HG03521 (cell line): ENCODE measurements around the gene DIP2C.
A peak's percentile ranks its signal among the peaks of the same experiment; 100 is the strongest.
"Not testable (repeated sequence)": the region's sequence is repeated elsewhere in the genome, so short reads cannot be mapped to it uniquely, and the experiment has no call there.

Source experiments
- ATAC-seq: cut with Tn5 transposase; IDR thresholded peaks from one replicate; pipeline ENCODE4 v1.9.1; 2021; ENCODE audit warnings: mild to moderate bottlenecking, moderate library complexity; ENCODE audit not compliant: unreplicated experiment

Gene DIP2C

GRCh38 chr10:489330-489729 lies 200.1 kb downstream of the DIP2C start:
- no peak for ATAC-seq

- no peak for ATAC-seq
Observed at GRCh38 chr10:488933-489215, 200.6 kb downstream of the DIP2C start.

GRCh38 chr10:488081-488932 lies 201.2 kb downstream of the DIP2C start:
- ATAC-seq = no peak

GRCh38 chr10:486666-487322 lies 202.7 kb downstream of the DIP2C start:
- no peak for ATAC-seq

GRCh38 chr10:486206-486605 lies 203.3 kb downstream of the DIP2C start:
- ATAC-seq = no peak

GRCh38 chr10:485776-486175 lies 203.7 kb downstream of the DIP2C start:
- ATAC-seq = no peak

GRCh38 chr10:484925-485661 lies 204.4 kb downstream of the DIP2C start:
- peak; percentile 53 for ATAC-seq

- peak; percentile 49 for ATAC-seq
Observed at GRCh38 chr10:484441-484924, 205.0 kb downstream of the DIP2C start.

GRCh38 chr10:483261-483660 lies 206.2 kb downstream of the DIP2C start:
- ATAC-seq = no peak

GRCh38 chr10:482848-483247 lies 206.6 kb downstream of the DIP2C start:
- no peak for ATAC-seq

- ATAC-seq = no peak
Observed at GRCh38 chr10:482051-482501, 207.4 kb downstream of the DIP2C start.

- no peak for ATAC-seq
Observed at GRCh38 chr10:481628-482027, 207.8 kb downstream of the DIP2C start.

- ATAC-seq = no peak
Observed at GRCh38 chr10:480928-481552, 208.4 kb downstream of the DIP2C start.

GRCh38 chr10:480498-480927 lies 209.0 kb downstream of the DIP2C start:
- no peak for ATAC-seq

GRCh38 chr10:479706-480497 lies 209.6 kb downstream of the DIP2C start:
- not testable (repeated sequence) for ATAC-seq

- no peak for ATAC-seq
Observed at GRCh38 chr10:478471-479245, 210.8 kb downstream of the DIP2C start.

- no peak for ATAC-seq
Observed at GRCh38 chr10:477620-478019, 211.8 kb downstream of the DIP2C start.

- no peak for ATAC-seq
Observed at GRCh38 chr10:476455-476780, 213.1 kb downstream of the DIP2C start.

- no peak for ATAC-seq
Observed at GRCh38 chr10:475709-476454, 213.6 kb downstream of the DIP2C start.
